SH-SY5Y (cell line): ENCODE data around the gene SV2B.

Experiments
- GATA2 ChIP-seq: IDR thresholded peaks from 2 replicates; pipeline ENCODE4 v1.6.1; 2011; ENCODE audit warnings: mild to moderate bottlenecking, low read depth, low read length
- GATA3 ChIP-seq: IDR thresholded peaks from 2 replicates; pipeline ENCODE4 v1.6.1; 2011; ENCODE audit warnings: low read depth, mild to moderate bottlenecking, low read length, moderate library complexity

- TF ChIP-seq GATA2 (no peak), GATA3 (no peak)
Observed at GRCh38 chr15:91306144-91306543, 206.1 kb downstream of the SV2B start.
